Inflammatory macrophage treated with lipopolysaccharide for 4 hours (primary cell): ENCODE data around the gene UBFD1.
"Not testable (repeated sequence)": the region's sequence is repeated elsewhere in the genome, so short reads cannot be mapped to it uniquely, and the experiment has no call there.

ENCODE experiments used
- DNase-seq: peaks from one replicate; pipeline ENCODE4 v3.0.0-alpha.2; 2020

The UBFD1 gene

GRCh38 chr16:23556881-23557778 lies at the start of gene UBFD1, which contains the start of gene EARS2:
Gene UBFD1, plus strand, starts transcription at chr16:23557727. Its CDS starts 16 bp downstream, at chr16:23557743.
Gene EARS2, minus strand, starts transcription at chr16:23557350. Its CDS starts 7 bp downstream, at chr16:23557343.
- peak; percentile 99 for DNase-seq

GRCh38 chr16:23508589-23509440 lies 48.7 kb upstream of the UBFD1 start:
- no peak for DNase-seq

- no peak for DNase-seq
Measured at GRCh38 chr16:23509441-23509754, 48.1 kb upstream of the UBFD1 start.

- peak; percentile 39 for DNase-seq
Measured at GRCh38 chr16:23509782-23510163, 47.8 kb upstream of the UBFD1 start.

- peak; percentile 81 for DNase-seq
Measured at GRCh38 chr16:23510164-23510914, 47.2 kb upstream of the UBFD1 start, which contains the start of gene GGA2. Gene GGA2, minus strand, starts transcription at chr16:23510494. Its CDS starts 83 bp downstream, at chr16:23510411.

- not testable (repeated sequence) for DNase-seq
Measured at GRCh38 chr16:23510915-23511270, 46.6 kb upstream of the UBFD1 start.

GRCh38 chr16:23511731-23512130 lies 45.8 kb upstream of the UBFD1 start:
- no peak for DNase-seq

- no peak for DNase-seq
Measured at GRCh38 chr16:23512168-23512695, 45.3 kb upstream of the UBFD1 start.

GRCh38 chr16:23514381-23515152 lies 43.0 kb upstream of the UBFD1 start:
- no peak for DNase-seq

GRCh38 chr16:23515881-23516280 lies 41.6 kb upstream of the UBFD1 start:
- DNase-seq: no peak

GRCh38 chr16:23516366-23517137 lies 41.0 kb upstream of the UBFD1 start:
- no peak for DNase-seq

- DNase-seq: peak; percentile 94
Measured at GRCh38 chr16:23518435-23518891, 39.1 kb upstream of the UBFD1 start.

GRCh38 chr16:23519282-23519681 lies 38.2 kb upstream of the UBFD1 start:
- no peak for DNase-seq

GRCh38 chr16:23520500-23520899 lies 37.0 kb upstream of the UBFD1 start:
- peak; percentile 64 for DNase-seq

- DNase-seq: peak; percentile 84
Measured at GRCh38 chr16:23521037-23521743, 36.3 kb upstream of the UBFD1 start.

- DNase-seq: no peak
Measured at GRCh38 chr16:23521965-23522364, 35.6 kb upstream of the UBFD1 start.

GRCh38 chr16:23523321-23523720 lies 34.2 kb upstream of the UBFD1 start:
- DNase-seq: peak; percentile 48

- no peak for DNase-seq
Measured at GRCh38 chr16:23523876-23524385, 33.6 kb upstream of the UBFD1 start.

- no peak for DNase-seq
Measured at GRCh38 chr16:23524886-23525285, 32.6 kb upstream of the UBFD1 start.
